Activated CD8-positive, alpha-beta T cell treated with anti-CD3 and anti-CD28 coated beads, Interleukin-2, amount 10 ng/mL, durations not matched to agents 7 days and 5 days (primary cell): Measurements from ENCODE around the gene PLEKHG5. TPM values are rescaled to one million over a fixed set of nuclear protein-coding genes. Genes with fewer than 3 reads are reported as not detected.

Source experiments
- ATAC-seq: fragments of 150-1000 bp; cut with Tn5 transposase; one replicate; pipeline ENCODE4 v1.10.0; 2021; ENCODE audit warnings: moderate library complexity
- CTCF ChIA-PET: fragments of 350-600 bp; sonication (Branson Sonifier 250); formaldehyde crosslinking; loops from one replicate; lab custom pipeline; 2021; ENCODE audit warnings: antibody characterized with exemption; lab: Charles Lee
- POLR2A ChIA-PET: fragments of 350-600 bp; sonication (Branson Sonifier 250); formaldehyde crosslinking; loops from one replicate; lab custom pipeline; 2021; ENCODE audit warnings: antibody characterized with exemption; lab: Charles Lee
- DNase-seq: peaks from one replicate; pipeline ENCODE4 v3.0.0-alpha.2; 2020
- H3K27ac Mint-ChIP-seq: one replicate; pipeline ENCODE4 v1.8.0; 2021; ENCODE audit warnings: mild to moderate bottlenecking, mixed read lengths
- H3K27me3 Mint-ChIP-seq: one replicate; pipeline ENCODE4 v1.8.0; 2021; ENCODE audit warnings: low read depth, mixed read lengths
- H3K36me3 Mint-ChIP-seq: one replicate; pipeline ENCODE4 v1.8.0; 2021; ENCODE audit warnings: low read depth, mixed read lengths
- H3K4me1 Mint-ChIP-seq: one replicate; pipeline ENCODE4 v1.8.0; 2021; ENCODE audit warnings: low read depth, mixed read lengths
- H3K4me3 Mint-ChIP-seq: one replicate; pipeline ENCODE4 v1.8.0; 2021; ENCODE audit warnings: mild to moderate bottlenecking, mixed read lengths
- H3K9me3 Mint-ChIP-seq: one replicate; pipeline ENCODE4 v1.8.0; 2022; ENCODE audit warnings: mixed read lengths; ENCODE audit not compliant: insufficient read depth
- total RNA-seq, 2 experiments: library from RNA; stranded (reverse); gene quantifications; one replicate each; pipeline ENCODE4 v1.2.3, GENCODE V29; 2021

The PLEKHG5 gene
- total RNA-seq, 2 experiments from 2014 or later: 2.2 to 2.8 TPM

GRCh38 chr1:6502000-6502891, 10.8 kb upstream of the PLEKHG5 start:
- POLR2A ChIA-PET: no interaction called here

DNA sequence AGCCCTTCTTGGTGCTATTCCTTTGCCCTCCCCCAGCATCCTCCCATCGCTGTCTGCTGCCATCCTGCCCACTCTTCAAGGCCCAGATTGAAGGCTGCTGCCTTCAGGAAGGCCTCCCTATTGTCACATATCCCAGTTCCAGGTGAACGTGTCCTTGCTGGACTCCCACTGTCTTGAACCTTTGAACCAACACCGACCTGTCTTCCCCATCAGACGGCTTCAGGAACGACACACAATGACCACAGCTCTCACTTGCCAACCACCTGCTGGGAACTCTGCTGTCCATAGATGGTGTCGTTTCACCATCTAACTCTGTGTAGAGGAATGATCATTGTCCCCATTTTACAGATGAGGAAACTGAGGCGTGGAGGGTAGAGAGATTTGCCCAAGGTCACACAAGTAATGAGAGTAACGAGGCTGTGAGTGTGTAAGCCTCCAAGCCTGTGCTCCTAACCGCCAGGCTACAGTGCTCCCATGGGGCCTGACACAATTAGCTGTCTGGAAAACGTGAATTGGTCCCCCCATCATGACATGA, 9.9 kb upstream of the PLEKHG5 start:
- POLR2A ChIA-PET: no interaction called here
- DNase-seq (no peak), ATAC-seq (no peak)
- no peaks in the 10 kb centered on the region for H3K36me3 Mint-ChIP-seq
- CTCF ChIA-PET: no interaction called here
- H3K27me3 Mint-ChIP-seq: peaks cover 12% of the 10 kb centered on the region
- peaks cover 11% of the 10 kb centered on the region for H3K4me1 Mint-ChIP-seq
- peak overlapping the region; percentile 1 for H3K27ac Mint-ChIP-seq
- no peaks in the 10 kb centered on the region for H3K9me3 Mint-ChIP-seq
- H3K4me3 Mint-ChIP-seq: no peak overlapping the region

More at GRCh38 chr1:6502000-6502891, 10.8 kb upstream of the PLEKHG5 start:
- Mint-ChIP-seq H3K27me3 (peaks cover 9% of the 10 kb centered on the region), H3K9me3 (no peaks in the 10 kb centered on the region), H3K4me3 (no peak overlapping the region), H3K27ac (no peak overlapping the region), H3K36me3 (no peaks in the 10 kb centered on the region), H3K4me1 (peaks cover 11% of the 10 kb centered on the region)
- DNase-seq: no peak
- CTCF ChIA-PET: no interaction called here
- no peak for ATAC-seq

DNA sequence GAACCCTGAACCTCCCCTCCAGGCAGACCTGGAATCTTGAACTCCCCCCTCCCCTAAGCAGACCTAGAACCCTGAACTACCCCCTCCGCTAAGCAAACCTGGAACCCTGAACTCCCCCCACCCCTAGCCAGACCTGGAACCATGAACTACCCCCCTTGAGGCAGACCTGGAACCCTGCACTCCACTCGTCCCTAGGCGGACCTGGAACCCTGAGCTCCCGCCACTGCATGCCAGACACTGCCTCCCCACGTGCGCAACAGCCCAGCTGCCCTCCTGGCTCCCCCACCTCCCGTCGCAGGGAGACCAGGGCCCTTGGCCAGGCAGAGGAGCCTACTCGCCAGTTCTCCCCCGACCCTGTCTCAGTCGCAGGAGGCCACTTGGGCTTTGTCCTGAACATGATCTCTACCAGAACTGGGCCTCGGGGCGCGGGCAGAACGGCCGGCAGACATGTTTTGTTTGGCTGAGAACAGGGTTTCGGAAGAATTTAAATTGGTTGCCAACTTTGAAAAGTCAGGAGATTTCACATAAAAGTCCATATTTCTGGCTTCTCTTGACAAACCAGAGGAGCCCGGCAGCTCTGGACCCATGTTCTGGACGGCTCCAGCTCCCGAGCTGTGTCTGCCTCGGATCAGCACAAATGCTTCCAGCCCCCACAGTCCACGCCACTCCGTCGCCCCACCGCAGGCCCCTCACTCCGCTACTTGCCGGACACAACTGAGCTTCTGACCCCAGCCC, 9.2 kb upstream of the PLEKHG5 start:
- ChIA-PET POLR2A (no interaction called here), CTCF (no interaction called here)
- ATAC-seq: no peak
- Mint-ChIP-seq H3K4me1 (peaks cover 17% of the 10 kb centered on the region), H3K27me3 (peaks cover 18% of the 10 kb centered on the region), H3K27ac (no peak overlapping the region), H3K4me3 (no peak overlapping the region), H3K9me3 (no peaks in the 10 kb centered on the region), H3K36me3 (no peaks in the 10 kb centered on the region)
- no peak for DNase-seq

DNA sequence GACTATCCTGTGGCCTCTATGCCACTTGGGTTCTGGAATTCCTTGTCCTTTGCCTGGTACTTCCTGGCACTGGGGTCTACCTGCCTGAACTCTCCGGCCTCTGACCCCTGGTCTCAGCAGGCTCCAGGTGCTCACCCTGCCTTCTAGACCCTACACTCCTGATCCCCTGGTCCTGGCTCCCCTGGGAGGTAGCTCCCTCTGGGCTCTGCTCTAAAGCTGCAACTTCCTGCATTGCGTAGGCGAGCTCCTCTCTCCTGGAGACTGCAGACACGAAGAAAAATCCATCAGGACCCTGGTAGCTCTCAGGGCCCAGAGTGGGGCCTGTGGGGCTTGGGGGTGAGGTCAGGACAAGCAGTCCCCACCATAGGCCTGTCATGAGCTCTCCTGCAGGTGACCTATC, 7.8 kb upstream of the PLEKHG5 start:
- ChIA-PET CTCF (interaction anchor here (0.8 to 2.8 kb wide), 2 partner anchors 9 to 147 kb away, joined by 4 to 8 read pairs; no protein-coding TSS in a partner anchor), POLR2A (interaction anchor here (0.8 to 1.1 kb wide), 2 partner anchors 9 to 55 kb away, joined by 3 read pairs; partner anchors contain the start of gene NOL9)
- DNase-seq (no peak), ATAC-seq (no peak)
- Mint-ChIP-seq H3K4me1 (peaks cover 20% of the 10 kb centered on the region), H3K4me3 (no peak overlapping the region), H3K27ac (no peak overlapping the region), H3K36me3 (no peaks in the 10 kb centered on the region), H3K27me3 (peaks cover 19% of the 10 kb centered on the region), H3K9me3 (no peaks in the 10 kb centered on the region)

GRCh38 chr1:6498576-6499111, 7.2 kb upstream of the PLEKHG5 start:
- Mint-ChIP-seq H3K4me3 (no peak overlapping the region), H3K4me1 (peaks cover 20% of the 10 kb centered on the region), H3K27ac (no peak overlapping the region), H3K36me3 (no peaks in the 10 kb centered on the region), H3K9me3 (no peaks in the 10 kb centered on the region), H3K27me3 (peaks cover 19% of the 10 kb centered on the region)
- CTCF ChIA-PET: interaction anchor here (1.2 to 2.8 kb wide), 2 partner anchors 56 to 148 kb away, joined by 5 to 8 read pairs; partner anchors contain the start of genes NOL9 and TAS1R1
- POLR2A ChIA-PET: interaction anchor here (0.8 to 1.1 kb wide), 2 partner anchors 9 to 56 kb away, joined by 3 read pairs; partner anchors contain the start of gene NOL9
- ATAC-seq (no peak), DNase-seq (no peak)

DNA sequence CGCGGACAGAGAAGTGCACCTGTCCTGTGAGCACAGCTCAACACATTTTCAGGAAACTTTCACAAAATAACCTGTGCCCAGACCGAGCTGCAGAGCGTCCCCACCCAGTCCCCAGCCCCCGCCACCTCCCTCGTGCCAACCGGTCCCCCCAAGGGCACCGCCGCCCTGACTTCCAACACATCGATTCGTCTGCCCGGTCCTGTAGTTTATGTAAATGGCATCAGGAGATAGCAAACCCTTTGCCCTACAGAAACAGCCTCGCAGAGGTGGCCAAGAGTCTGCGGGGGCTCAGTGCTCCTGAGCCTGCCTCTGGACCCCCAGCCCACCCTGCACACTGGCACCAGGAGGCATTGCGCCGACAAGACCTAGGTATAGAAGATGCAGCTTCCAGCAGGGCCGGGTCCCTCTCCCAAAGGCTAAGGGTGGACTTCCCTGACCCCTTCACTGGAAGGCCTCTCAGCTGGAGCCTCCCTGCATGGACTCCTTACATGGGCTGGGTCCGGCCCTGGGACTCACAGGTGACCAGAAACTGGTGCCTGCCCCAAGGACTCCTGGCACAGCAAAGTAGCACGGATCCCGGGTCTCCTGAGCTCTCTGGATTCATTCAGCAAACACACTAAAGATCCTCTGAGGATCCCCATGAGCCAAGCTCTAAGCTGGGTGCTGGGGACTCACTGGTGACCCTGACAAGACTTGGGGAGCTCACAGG, 6.6 kb upstream of the PLEKHG5 start:
- ChIA-PET CTCF (interaction anchor here (1.2 to 2.8 kb wide), 2 partner anchors 57 to 148 kb away, joined by 5 to 8 read pairs; partner anchors contain the start of genes NOL9 and TAS1R1), POLR2A (no interaction called here)
- H3K4me3 Mint-ChIP-seq: peak overlapping the region; percentile 63
- DNase-seq (no peak), ATAC-seq (no peak)
- H3K27ac Mint-ChIP-seq: no peak overlapping the region
- H3K4me1 Mint-ChIP-seq: peaks cover 24% of the 10 kb centered on the region
- H3K27me3 Mint-ChIP-seq: peaks cover 19% of the 10 kb centered on the region
- H3K36me3 Mint-ChIP-seq: no peaks in the 10 kb centered on the region
- H3K9me3 Mint-ChIP-seq: no peaks in the 10 kb centered on the region

DNA sequence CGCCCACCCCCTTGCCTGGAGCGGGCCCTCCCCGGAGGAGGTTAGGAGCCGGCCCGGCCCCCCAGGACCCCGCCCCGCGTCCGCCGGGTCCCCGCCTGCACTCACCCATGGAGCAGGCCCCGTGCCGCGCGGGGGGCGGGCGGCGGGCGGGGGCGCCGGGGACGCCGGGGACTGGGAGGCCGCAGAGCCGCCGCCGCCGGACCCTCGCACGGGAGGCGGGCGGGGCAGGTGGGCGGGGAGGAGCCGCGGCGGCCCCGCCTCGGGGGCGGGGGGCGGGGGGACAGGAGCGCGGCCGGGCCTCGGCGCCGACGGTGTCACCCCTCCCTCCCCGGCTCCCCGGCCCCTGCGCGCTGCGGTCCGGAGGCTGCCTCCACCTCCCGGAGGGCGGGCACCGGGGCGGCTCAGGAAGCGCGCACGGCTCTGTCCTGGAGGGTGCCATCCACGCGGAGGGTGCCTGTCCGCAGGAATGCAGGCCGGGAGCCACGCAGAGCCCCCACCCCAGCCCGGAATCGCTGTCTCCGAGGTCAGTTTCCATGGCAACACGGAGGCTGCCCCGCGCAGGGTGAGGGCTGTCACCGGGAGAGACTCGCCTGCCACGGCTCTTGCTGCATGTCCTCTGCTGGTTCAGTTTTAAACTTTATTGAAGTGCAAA, 5.9 kb upstream of the PLEKHG5 start:
- Mint-ChIP-seq H3K27me3 (peaks cover 19% of the 10 kb centered on the region), H3K9me3 (no peaks in the 10 kb centered on the region), H3K4me1 (peaks cover 31% of the 10 kb centered on the region), H3K4me3 (peak overlapping the region; percentile 63), H3K27ac (no peak overlapping the region), H3K36me3 (no peaks in the 10 kb centered on the region)
- ChIA-PET POLR2A (no interaction called here), CTCF (interaction anchor here (1.2 to 2.8 kb wide), 2 partner anchors 57 to 149 kb away, joined by 5 to 8 read pairs; partner anchors contain the start of genes NOL9 and TAS1R1)
- ATAC-seq (peak; percentile 81), DNase-seq (peak; percentile 62)

- peak overlapping the region; percentile 49 for H3K4me3 Mint-ChIP-seq
- DNase-seq (no peak), ATAC-seq (no peak)
- CTCF ChIA-PET: no interaction called here
- no peaks in the 10 kb centered on the region for H3K36me3 Mint-ChIP-seq
- H3K4me1 Mint-ChIP-seq: peaks cover 34% of the 10 kb centered on the region
- peaks cover 19% of the 10 kb centered on the region for H3K27me3 Mint-ChIP-seq
- H3K9me3 Mint-ChIP-seq: no peaks in the 10 kb centered on the region
- H3K27ac Mint-ChIP-seq: no peak overlapping the region
- POLR2A ChIA-PET: no interaction called here
Observed at GRCh38 chr1:6496890-6497214, 5.4 kb upstream of the PLEKHG5 start.

GRCh38 chr1:6496365-6496721, 4.9 kb upstream of the PLEKHG5 start:
- H3K36me3 Mint-ChIP-seq: no peaks in the 10 kb centered on the region
- no peak for DNase-seq
- H3K4me1 Mint-ChIP-seq: peaks cover 39% of the 10 kb centered on the region
- H3K27me3 Mint-ChIP-seq: peaks cover 18% of the 10 kb centered on the region
- no peak for ATAC-seq
- POLR2A ChIA-PET: interaction anchor here (0.6 kb wide), 1 partner anchor 11 kb away, joined by 3 read pairs; no protein-coding TSS in a partner anchor
- no peak overlapping the region for H3K27ac Mint-ChIP-seq
- CTCF ChIA-PET: no interaction called here
- H3K4me3 Mint-ChIP-seq: peak overlapping the region; percentile 49
- H3K9me3 Mint-ChIP-seq: no peaks in the 10 kb centered on the region

- no peaks in the 10 kb centered on the region for H3K9me3 Mint-ChIP-seq
- H3K27ac Mint-ChIP-seq: peak overlapping the region; percentile 34
- H3K4me1 Mint-ChIP-seq: peaks cover 43% of the 10 kb centered on the region
- no peaks in the 10 kb centered on the region for H3K36me3 Mint-ChIP-seq
- H3K27me3 Mint-ChIP-seq: peaks cover 17% of the 10 kb centered on the region
- peak overlapping the region; percentile 49 for H3K4me3 Mint-ChIP-seq
- POLR2A ChIA-PET: interaction anchor here (0.6 kb wide), 1 partner anchor 12 kb away, joined by 3 read pairs; no protein-coding TSS in a partner anchor
- DNase-seq (no peak), ATAC-seq (no peak)
- CTCF ChIA-PET: no interaction called here
Observed at GRCh38 chr1:6495540-6496364, 4.3 kb upstream of the PLEKHG5 start.
